ENCODE results near the gene MRI1.
"Not testable (repeated sequence)": the region's sequence is repeated elsewhere in the genome, so short reads cannot be mapped to it uniquely, and the experiment has no call there.

The MRI1 gene

GRCh38 chr19:13744174-13744573, 20.1 kb upstream of the MRI1 start:
- peaks cover 10% of the 10 kb centered on the region; the same call in 1 of the 2 replicates for H3K4me1 ChIP-seq
- peaks cover 3% of the 10 kb centered on the region; the same call in 1 of the 2 replicates for H3K36me3 ChIP-seq (replicated peaks)
- H3K4me3 ChIP-seq: no peak overlapping the region
- H3K9me3 ChIP-seq: 0 out of 2 replicates have a peak, but pooled peaks cover 9% of the 10 kb centered on the region
- in situ Hi-C loops (cut with MboI; ENCODE audit: low sequenced_read_pairs): no loop called here
- DNase-seq (ENCODE audit: low spot score in 2 of 2): no peak
- H3K27me3 ChIP-seq (ENCODE audit: low read depth): no peaks in the 10 kb centered on the region

DNA sequence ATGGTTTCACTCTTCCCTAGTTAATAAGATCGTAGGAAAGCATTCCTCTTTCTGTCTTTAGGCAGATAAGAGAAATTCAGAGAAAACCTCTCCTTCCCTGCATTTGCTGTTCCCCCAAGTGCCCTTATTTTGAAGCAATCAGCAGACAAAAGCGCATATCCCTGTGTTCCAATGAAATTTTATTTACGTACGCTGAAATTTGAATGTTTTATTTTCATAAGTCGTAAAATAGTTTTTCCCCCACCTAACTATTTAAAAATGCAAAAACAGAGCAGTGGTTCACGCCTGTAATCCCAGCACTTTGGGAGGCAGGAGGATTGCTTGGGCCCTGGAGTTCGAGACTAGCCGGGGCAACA, 17.2 kb upstream of the MRI1 start:
- Histone ChIP-seq H3K36me3 (replicated peaks) (peaks cover 7% of the 10 kb centered on the region), H3K27me3 (ENCODE audit: low read depth) (no peaks in the 10 kb centered on the region), H3K9me3 (0 out of 2 replicates have a peak, but pooled peaks cover 9% of the 10 kb centered on the region), H3K4me3 (peak overlapping the region; percentile 59), H3K4me1 (peaks cover 7% of the 10 kb centered on the region; the same call in 1 of the 2 replicates)
- DNase-seq (ENCODE audit: low spot score in 2 of 2): no peak
- in situ Hi-C loops (cut with MboI; ENCODE audit: low sequenced_read_pairs): no loop called here

GRCh38 chr19:13748169-13748828, 16.0 kb upstream of the MRI1 start:
- Histone ChIP-seq H3K4me3 (peak overlapping the region; percentile 59), H3K4me1 (peaks cover 4% of the 10 kb centered on the region; the same call in 1 of the 2 replicates), H3K9me3 (0 out of 2 replicates have a peak, but pooled peaks cover 6% of the 10 kb centered on the region), H3K27me3 (ENCODE audit: low read depth) (no peaks in the 10 kb centered on the region), H3K36me3 (replicated peaks) (peaks cover 13% of the 10 kb centered on the region)
- peak in 1 of 2 experiments; percentile 35 for DNase-seq (ENCODE audit: low spot score in 2 of 2)
- in situ Hi-C loops (cut with MboI; ENCODE audit: low sequenced_read_pairs): no loop called here

DNA sequence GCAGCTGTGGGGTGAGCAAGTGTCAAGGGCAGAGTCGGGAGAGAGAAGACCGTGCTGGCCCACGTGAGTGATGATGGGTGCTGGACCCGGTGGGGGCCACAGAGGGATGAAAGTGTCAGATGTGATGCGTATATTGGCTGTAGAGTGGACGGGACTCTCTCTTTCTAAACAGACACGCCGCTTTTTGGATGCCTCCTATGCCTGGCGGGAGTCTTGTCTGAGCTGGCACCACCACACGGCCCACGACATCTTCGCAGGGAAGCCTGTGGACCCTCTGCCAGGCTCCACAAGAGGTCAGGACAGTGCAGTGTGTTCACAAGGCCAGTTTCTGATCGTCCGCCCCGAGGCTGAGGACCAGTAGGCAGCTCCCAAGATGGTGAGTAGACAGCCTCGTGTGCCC, 12.9 kb upstream of the MRI1 start:
- Histone ChIP-seq H3K36me3 (replicated peaks) (peaks cover 38% of the 10 kb centered on the region), H3K4me1 (peaks cover 4% of the 10 kb centered on the region; the same call in 1 of the 2 replicates), H3K9me3 (0 out of 2 replicates have a peak, but pooled peaks cover 6% of the 10 kb centered on the region), H3K27me3 (ENCODE audit: low read depth) (no peaks in the 10 kb centered on the region), H3K4me3 (no peak overlapping the region)
- in situ Hi-C loops (cut with MboI; ENCODE audit: low sequenced_read_pairs): no loop called here
- no peak for DNase-seq (ENCODE audit: low spot score in 2 of 2)

DNA sequence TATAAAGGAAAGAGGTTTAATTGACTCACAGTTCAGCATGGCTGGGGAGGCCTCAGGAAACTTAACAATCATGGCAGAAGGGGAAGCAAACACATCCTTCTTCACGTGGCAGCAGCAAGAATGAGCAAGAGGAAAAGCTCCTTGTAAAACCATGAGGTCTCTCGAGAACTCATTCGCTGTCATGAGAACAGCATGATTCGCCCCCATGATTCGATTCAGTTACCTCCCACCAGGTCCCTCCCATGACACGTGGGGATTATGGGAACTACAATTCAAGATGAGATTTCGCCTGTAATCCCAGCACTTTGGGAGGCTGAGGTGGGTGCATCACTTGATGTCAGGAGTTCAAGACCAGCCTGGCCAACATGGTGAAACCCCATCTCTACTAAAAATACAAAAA, 10.7 kb upstream of the MRI1 start:
- H3K9me3 ChIP-seq; H3K4me1 ChIP-seq; in situ Hi-C loops (cut with MboI; ENCODE audit: low sequenced_read_pairs); H3K4me3 ChIP-seq; H3K27me3 ChIP-seq (ENCODE audit: low read depth); DNase-seq (ENCODE audit: low spot score in 2 of 2): not testable (repeated sequence)
- H3K36me3 ChIP-seq (replicated peaks): peaks cover 55% of the 10 kb centered on the region

DNA sequence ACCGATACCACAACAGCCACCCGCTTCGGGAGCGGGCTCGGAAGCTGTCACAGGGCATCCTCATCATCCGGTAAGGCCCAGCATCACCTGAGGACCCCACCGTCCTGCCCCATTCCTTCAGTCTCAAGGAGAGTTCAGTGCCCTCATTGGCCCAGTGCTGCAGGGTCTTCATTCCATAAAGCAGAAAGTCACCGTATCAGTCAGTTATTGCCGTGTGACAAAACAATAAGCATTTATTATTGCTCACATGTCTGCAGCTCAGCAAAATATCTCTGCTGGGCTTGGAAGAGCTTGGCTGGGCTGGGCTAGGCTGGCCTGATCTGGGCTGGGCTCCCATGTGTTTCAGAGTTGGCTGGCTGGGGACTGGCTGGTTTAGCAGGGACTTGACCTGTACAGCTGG, 8.1 kb upstream of the MRI1 start:
- in situ Hi-C loops (cut with MboI; ENCODE audit: low sequenced_read_pairs): no loop called here
- Histone ChIP-seq H3K9me3 (no peaks in the 10 kb centered on the region), H3K4me3 (no peak overlapping the region), H3K36me3 (replicated peaks) (peaks cover 77% of the 10 kb centered on the region), H3K27me3 (ENCODE audit: low read depth) (no peaks in the 10 kb centered on the region), H3K4me1 (no peaks in the 10 kb centered on the region)
- no peak for DNase-seq (ENCODE audit: low spot score in 2 of 2)

DNA sequence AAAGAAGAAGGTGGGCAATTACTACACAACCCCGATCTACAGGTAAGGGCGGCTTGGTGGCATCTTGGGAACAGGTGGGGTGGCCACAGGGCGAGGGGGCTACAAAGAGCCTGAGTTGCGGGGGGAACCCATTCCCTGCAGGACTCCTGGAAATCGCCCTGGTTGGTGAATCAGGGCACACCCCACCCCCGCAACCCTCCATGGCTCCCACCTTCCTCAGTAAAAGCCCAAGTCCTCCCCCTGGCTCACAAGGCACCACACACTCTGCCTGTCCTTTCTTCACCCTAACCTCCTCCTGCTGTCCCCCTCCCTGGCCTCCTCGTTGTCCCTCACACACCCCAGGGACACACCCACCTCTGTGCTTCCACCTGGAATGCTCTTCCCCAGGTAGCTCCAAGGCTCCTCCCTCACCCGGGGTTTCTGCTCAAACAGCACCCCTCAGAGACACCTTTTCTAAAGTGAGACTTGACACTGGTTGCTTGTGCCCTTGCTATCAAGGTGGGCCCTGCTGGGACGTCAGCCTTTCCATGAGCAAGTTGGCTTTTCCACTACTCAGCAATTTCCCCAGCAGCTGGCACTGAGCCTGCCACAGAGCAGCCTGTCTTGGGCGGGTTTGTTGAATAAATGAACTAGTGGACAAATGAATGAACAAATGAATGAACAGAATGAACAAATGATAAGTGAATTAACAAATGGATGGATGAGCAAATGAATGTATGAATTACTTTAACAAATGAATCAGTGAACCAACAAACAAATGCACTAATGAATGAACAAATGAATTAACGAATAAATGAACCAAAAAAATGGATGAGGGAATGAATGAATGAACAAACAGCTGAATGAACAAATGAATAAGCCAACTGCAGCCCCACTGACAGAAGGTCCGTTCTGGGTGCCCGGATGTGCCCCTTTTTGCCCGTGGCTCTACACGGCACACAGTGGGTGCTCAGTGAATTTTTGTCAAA, 6.2 kb upstream of the MRI1 start:
- peaks cover 72% of the 10 kb centered on the region for H3K36me3 ChIP-seq (replicated peaks)
- no peaks in the 10 kb centered on the region for H3K4me1 ChIP-seq
- H3K9me3 ChIP-seq: no peaks in the 10 kb centered on the region
- DNase-seq (ENCODE audit: low spot score in 2 of 2): no peak
- in situ Hi-C loops (cut with MboI; ENCODE audit: low sequenced_read_pairs): no loop called here
- no peaks in the 10 kb centered on the region for H3K27me3 ChIP-seq (ENCODE audit: low read depth)
- H3K4me3 ChIP-seq: no peak overlapping the region

DNA sequence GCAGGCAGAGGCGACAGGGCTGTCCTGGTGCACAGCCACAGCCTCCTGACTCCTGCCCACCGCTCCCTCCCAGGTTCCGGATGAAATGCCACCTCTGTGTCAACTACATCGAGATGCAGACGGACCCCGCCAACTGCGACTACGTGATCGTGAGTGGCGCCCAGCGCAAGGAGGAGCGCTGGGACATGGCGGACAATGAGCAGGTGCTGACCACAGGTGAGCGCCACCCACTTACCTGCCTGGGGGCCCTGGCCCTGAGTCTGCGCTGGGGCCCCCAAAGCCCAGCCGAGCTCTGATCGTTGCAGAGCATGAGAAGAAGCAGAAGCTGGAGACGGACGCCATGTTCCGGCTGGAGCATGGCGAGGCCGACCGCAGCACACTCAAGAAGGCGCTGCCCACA, 5.5 kb upstream of the MRI1 start:
- Histone ChIP-seq H3K36me3 (replicated peaks) (peaks cover 70% of the 10 kb centered on the region), H3K27me3 (ENCODE audit: low read depth) (no peaks in the 10 kb centered on the region), H3K4me1 (peaks cover under 1% of the 10 kb centered on the region), H3K9me3 (no peaks in the 10 kb centered on the region), H3K4me3 (no peak overlapping the region)
- no peak for DNase-seq (ENCODE audit: low spot score in 2 of 2)
- in situ Hi-C loops (cut with MboI; ENCODE audit: low sequenced_read_pairs): no loop called here

DNA sequence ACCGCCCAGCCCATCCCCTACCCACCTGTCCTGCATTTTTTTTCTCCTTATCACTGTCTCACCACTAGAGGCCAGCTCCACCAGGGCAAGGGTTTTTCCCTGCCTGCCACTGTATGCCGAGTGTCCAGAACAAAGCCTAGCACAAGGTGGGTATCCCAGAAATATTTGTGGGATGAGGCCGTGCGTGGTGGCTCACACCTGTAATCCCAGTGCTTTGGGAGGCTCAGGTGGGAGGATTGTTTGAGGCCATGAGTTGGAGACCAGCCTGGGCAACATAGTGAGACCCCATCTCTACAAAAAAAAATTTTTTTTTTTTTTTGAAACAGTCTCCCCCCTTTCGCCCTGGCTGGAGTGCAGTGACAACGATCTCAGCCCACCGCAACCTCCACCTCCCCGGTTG, 2.9 kb upstream of the MRI1 start:
- Histone ChIP-seq H3K4me3 (no peak overlapping the region), H3K9me3 (no peaks in the 10 kb centered on the region), H3K36me3 (replicated peaks) (peaks cover 60% of the 10 kb centered on the region), H3K27me3 (ENCODE audit: low read depth) (no peaks in the 10 kb centered on the region), H3K4me1 (peaks cover 8% of the 10 kb centered on the region)
- no peak for DNase-seq (ENCODE audit: low spot score in 2 of 2)
- in situ Hi-C loops (cut with MboI; ENCODE audit: low sequenced_read_pairs): no loop called here

- Histone ChIP-seq H3K4me1 (peaks cover 8% of the 10 kb centered on the region), H3K9me3 (no peaks in the 10 kb centered on the region)
- DNase-seq (ENCODE audit: low spot score in 2 of 2): no peak
Observed at GRCh38 chr19:13762635-13763235, 1.6 kb upstream of the MRI1 start.

GRCh38 chr19:13763265-13763664, 1.1 kb upstream of the MRI1 start:
- in situ Hi-C loops (cut with MboI; ENCODE audit: low sequenced_read_pairs): no loop called here

More at GRCh38 chr19:13762635-13763235, 1.6 kb upstream of the MRI1 start:
- H3K4me3 ChIP-seq: no peak overlapping the region
- no peaks in the 10 kb centered on the region for H3K27me3 ChIP-seq (ENCODE audit: low read depth)
- peaks cover 54% of the 10 kb centered on the region for H3K36me3 ChIP-seq (replicated peaks)
- in situ Hi-C loops (cut with MboI; ENCODE audit: low sequenced_read_pairs): no loop called here

DNA sequence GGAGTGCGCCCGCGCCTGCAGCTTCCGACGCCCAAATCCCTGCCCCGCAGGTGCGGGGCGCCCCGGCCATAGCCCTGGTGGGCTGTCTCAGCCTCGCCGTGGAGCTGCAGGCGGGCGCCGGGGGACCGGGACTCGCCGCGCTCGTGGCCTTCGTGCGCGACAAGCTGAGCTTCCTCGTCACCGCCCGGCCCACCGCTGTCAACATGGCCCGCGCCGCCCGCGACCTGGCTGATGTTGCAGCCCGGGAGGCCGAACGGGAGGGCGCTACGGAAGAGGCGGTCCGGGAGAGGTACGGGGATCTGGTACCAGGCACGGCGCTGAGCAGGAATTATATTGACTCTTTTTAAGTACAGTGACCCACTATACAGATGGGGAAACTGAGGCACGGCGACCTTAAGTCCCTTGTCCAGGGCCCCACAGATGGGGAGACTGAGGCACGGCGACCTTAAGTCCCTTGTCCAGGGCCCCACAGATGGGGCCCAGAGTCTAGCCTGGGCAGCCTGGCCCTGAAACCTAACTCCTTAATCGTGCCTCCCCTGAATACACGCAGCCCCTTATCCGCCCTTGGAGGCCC, 586 bp downstream of the MRI1 start:
- Histone ChIP-seq H3K9me3 (no peaks in the 10 kb centered on the region), H3K36me3 (replicated peaks) (peaks cover 55% of the 10 kb centered on the region), H3K27me3 (ENCODE audit: low read depth) (no peaks in the 10 kb centered on the region), H3K4me3 (peak overlapping the region; percentile 67), H3K4me1 (peaks cover 8% of the 10 kb centered on the region)
- in situ Hi-C loops (cut with MboI; ENCODE audit: low sequenced_read_pairs): no loop called here
- peak in 1 of 2 experiments; percentile 50 for DNase-seq (ENCODE audit: low spot score in 2 of 2)

More at GRCh38 chr19:13763265-13763664, 1.1 kb upstream of the MRI1 start:
- Histone ChIP-seq H3K36me3 (replicated peaks) (peaks cover 53% of the 10 kb centered on the region), H3K9me3 (no peaks in the 10 kb centered on the region), H3K27me3 (ENCODE audit: low read depth) (no peaks in the 10 kb centered on the region), H3K4me3 (no peak overlapping the region), H3K4me1 (peaks cover 8% of the 10 kb centered on the region)
- DNase-seq (ENCODE audit: low spot score in 2 of 2): no peak

DNA sequence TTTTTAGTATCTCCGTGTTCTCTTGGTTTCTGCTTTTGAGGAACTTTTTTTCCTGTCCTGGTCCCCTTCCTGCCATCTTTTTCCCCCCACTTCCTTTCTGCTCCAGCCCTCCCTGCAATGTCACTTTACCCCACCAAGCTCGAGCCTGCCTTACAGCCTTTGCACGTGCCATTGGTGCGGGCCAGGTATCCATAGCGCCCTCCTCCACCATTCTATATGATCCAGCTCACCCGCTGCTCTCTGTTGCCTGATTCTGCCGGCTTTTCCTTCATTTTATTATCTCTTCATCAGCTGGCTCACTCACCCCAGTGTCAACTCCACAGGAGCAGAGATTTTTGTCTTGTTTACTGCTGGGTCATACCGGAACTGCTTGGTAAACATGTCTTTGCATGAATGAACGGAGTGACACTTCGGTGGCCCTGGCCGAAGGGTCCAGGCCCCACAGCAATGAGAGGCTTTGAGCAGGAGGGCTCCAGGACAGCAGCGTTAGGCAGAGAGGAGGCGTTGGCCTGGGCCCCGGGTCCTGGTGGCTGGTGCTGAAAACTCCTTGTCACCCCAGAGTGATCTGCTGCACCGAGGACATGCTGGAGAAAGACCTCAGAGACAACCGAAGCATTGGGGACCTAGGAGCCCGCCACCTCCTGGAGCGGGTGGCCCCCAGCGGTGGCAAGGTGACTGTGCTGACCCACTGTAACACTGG, 1.2 kb downstream of the MRI1 start:
- Histone ChIP-seq H3K36me3 (replicated peaks) (peaks cover 55% of the 10 kb centered on the region), H3K9me3 (no peaks in the 10 kb centered on the region), H3K4me1 (peaks cover 8% of the 10 kb centered on the region), H3K27me3 (ENCODE audit: low read depth) (no peaks in the 10 kb centered on the region), H3K4me3 (peak overlapping the region; percentile 67)
- DNase-seq (ENCODE audit: low spot score in 2 of 2): peak in 1 of 2 experiments; percentile 56
- in situ Hi-C loops (cut with MboI; ENCODE audit: low sequenced_read_pairs): no loop called here

Data from HAP-1 (cell line).